Measurements from ENCODE around the gene ALX4.

DNA sequence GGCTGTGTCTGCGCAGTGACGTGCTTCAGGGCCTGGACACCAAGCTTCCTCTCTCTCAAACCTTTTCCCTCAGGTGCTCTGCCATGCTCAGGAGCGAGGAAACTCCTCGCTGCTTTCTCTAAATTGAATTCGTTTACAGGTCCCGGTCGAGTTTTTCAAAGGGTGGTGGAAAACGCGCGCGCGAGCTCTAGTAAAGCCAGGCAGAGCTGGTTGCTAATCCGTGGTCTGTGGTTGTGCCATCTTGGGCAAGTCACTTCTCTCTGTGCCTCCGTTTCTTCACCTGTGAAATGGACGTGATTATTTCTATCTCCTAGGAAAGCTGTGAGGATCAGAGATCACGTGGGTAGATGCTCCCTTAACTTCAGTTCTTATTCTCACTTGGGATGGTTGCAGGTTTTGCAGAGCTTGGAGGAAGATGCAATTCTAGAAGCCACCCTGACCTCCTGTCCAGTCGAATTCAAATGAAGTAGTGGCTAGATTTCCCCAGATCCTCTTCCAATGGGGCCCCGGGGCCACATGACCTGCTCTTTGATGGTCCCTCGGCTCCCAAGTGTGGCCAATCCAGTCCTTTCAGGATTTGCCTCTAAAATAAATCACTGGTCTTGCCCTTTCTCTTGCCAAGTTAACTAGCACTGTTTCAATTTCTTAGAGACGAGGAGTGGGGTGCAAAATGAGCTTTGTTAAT lies 10.5 kb upstream of the ALX4 start:
- TF ChIP-seq POLR2A (IDR thresholded peaks at IDR 0.05; ENCODE audit: low read depth, low read length) (no peak), EZH2 (IDR thresholded peaks at IDR 0.05; ENCODE audit: borderline replicate concordance, low read depth, low read length, severe bottlenecking) (no peak), GATA2 (IDR thresholded peaks at IDR 0.05; ENCODE audit: insufficient read depth, insufficient read length, low read depth, low read length) (no peak), POLR2AphosphoS5 (IDR thresholded peaks at IDR 0.05; ENCODE audit: insufficient read depth, low read depth, low read length) (no peak), MYC (IDR thresholded peaks at IDR 0.05; ENCODE audit: low read depth, low read length) (no peak), JUN (IDR thresholded peaks at IDR 0.05; ENCODE audit: borderline replicate concordance, insufficient read depth, insufficient read length, low read depth) (no peak)
- TF ChIP-seq, protein P1, sequence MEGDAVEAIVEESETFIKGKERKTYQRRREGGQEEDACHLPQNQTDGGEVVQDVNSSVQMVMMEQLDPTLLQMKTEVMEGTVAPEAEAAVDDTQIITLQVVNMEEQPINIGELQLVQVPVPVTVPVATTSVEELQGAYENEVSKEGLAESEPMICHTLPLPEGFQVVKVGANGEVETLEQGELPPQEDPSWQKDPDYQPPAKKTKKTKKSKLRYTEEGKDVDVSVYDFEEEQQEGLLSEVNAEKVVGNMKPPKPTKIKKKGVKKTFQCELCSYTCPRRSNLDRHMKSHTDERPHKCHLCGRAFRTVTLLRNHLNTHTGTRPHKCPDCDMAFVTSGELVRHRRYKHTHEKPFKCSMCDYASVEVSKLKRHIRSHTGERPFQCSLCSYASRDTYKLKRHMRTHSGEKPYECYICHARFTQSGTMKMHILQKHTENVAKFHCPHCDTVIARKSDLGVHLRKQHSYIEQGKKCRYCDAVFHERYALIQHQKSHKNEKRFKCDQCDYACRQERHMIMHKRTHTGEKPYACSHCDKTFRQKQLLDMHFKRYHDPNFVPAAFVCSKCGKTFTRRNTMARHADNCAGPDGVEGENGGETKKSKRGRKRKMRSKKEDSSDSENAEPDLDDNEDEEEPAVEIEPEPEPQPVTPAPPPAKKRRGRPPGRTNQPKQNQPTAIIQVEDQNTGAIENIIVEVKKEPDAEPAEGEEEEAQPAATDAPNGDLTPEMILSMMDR (IDR thresholded peaks at IDR 0.05; ENCODE audit: extremely low read depth in 1 of 2, insufficient read depth in 1 of 2, low read depth in 1 of 2, low read length in 2 of 2), result no peak
- TF ChIP-seq, protein P2, sequence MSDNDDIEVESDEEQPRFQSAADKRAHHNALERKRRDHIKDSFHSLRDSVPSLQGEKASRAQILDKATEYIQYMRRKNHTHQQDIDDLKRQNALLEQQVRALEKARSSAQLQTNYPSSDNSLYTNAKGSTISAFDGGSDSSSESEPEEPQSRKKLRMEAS (IDR thresholded peaks at IDR 0.05; ENCODE audit: insufficient read depth, insufficient read length), result no peak

Data from endothelial cell of umbilical vein (primary cell).